Natural killer cell treated with Interleukin-12 subunit alpha and Interleukin-12 subunit beta and Interleukin-15 and Interleukin-18, amount 100 ng/mL, for 72 hours (primary cell): ENCODE measurements around the gene FCGR3A. TPM values are rescaled to one million over a fixed set of nuclear protein-coding genes. Genes with fewer than 3 reads are reported as not detected.

Source experiments
- ATAC-seq, 2 donors: fragments of 150-1000 bp; cut with Tn5 transposase in 1 of 2; sonication (Bioruptor Pico), chemical (Tn5 transposase) in 1 of 2; 2 replicates each; pipeline ENCODE4 v1.10.0; 2021
- DNase-seq: peaks from one replicate; pipeline ENCODE4 v3.0.0; 2022; ENCODE audit warnings: low spot score
- H3K27ac Mint-ChIP-seq, 2 donors: 1 replicate in 1 of 2; 2 replicates in 1 of 2; pipeline ENCODE4 v1.8.0; 2022; ENCODE audit warnings: mixed read lengths in 2 of 2, mild to moderate bottlenecking in 1 of 2, moderate library complexity in 1 of 2
- H3K27me3 Mint-ChIP-seq, 2 donors: 1 replicate in 1 of 2; 2 replicates in 1 of 2; pipeline ENCODE4 v1.8.0; 2022; ENCODE audit warnings: mixed read lengths in 2 of 2
- H3K36me3 Mint-ChIP-seq: one replicate; pipeline ENCODE4 v1.8.0; 2022; ENCODE audit warnings: mixed read lengths
- H3K4me1 Mint-ChIP-seq, 2 donors: 1 replicate in 1 of 2; 2 replicates in 1 of 2; pipeline ENCODE4 v1.8.0; 2022; ENCODE audit warnings: low read depth in 2 of 2, mixed read lengths in 2 of 2, mild to moderate bottlenecking in 1 of 2
- H3K4me3 Mint-ChIP-seq: one replicate; pipeline ENCODE4 v1.8.0; 2022; ENCODE audit warnings: mixed read lengths
- H3K9me3 Mint-ChIP-seq: 2 replicates; pipeline ENCODE4 v1.8.0; 2022; ENCODE audit warnings: mixed read lengths
- total RNA-seq, 2 donors: library from RNA; stranded (reverse); gene quantifications; one replicate each; pipeline ENCODE4 v1.2.3, GENCODE V29; 2022

Gene FCGR3A
- total RNA-seq, 2 donors from 2014 or later, result 34.5 to 150 TPM

DNA sequence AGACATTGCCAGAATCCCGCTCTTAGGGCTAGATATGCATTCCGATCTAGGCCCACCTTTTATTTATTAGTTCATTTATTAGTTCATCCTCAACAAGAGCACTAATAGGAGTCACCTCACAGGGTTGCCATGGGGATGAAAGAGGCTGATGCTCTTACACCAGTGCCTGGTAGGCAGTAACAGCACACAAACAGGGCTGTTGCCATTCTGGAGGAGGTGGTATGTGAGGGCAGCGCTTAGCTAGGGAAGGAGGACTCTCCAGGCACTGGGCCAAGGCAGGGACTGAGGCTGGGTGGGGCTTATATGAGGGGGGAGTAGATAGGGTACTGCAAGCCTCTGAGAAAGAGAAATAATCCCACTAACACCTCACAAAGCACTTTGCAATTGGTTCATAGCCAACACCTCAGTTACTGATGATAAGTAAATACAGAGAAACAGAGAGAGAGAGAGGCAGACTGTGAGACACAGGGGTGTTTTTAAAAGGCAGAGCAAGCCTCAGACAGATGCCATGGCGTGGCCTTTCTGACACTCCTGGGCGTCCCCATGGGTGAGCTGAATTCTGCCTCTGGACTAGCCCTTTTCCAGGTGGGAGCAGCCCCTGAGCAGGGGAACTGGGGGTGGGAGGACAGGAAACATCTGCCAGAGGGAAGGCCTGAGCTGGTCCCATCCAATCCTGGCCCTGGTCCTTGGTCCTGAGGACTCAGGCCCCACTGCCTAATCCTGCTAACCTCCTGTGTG lies 38.4 kb downstream of the FCGR3A start:
- H3K27ac Mint-ChIP-seq, result peak overlapping the region in 1 of 2 donors; percentile 57

GRCh38 chr1:161510477-161510876 lies 39.1 kb downstream of the FCGR3A start:
- no peak for DNase-seq
- Mint-ChIP-seq H3K36me3 (no peaks in the 10 kb centered on the region), H3K4me3 (no peak overlapping the region), H3K27ac (peak overlapping the region in 1 of 2 donors; percentile 57), H3K27me3 (no peaks in the 10 kb centered on the region), H3K4me1 (peaks cover 11 to 31% of the 10 kb centered on the region in 2 donors), H3K9me3 (no peaks in the 10 kb centered on the region)
- ATAC-seq, result peak in 1 of 2 donors; percentile 34

More for the DNA sequence above, 38.4 kb downstream of the FCGR3A start:
- H3K36me3 Mint-ChIP-seq, result no peaks in the 10 kb centered on the region
- no peak for DNase-seq
- no peak for ATAC-seq
- no peak overlapping the region for H3K4me3 Mint-ChIP-seq
- H3K9me3 Mint-ChIP-seq, result no peaks in the 10 kb centered on the region
- H3K27me3 Mint-ChIP-seq, result no peaks in the 10 kb centered on the region
- peaks cover 7 to 27% of the 10 kb centered on the region in 2 donors for H3K4me1 Mint-ChIP-seq

DNA sequence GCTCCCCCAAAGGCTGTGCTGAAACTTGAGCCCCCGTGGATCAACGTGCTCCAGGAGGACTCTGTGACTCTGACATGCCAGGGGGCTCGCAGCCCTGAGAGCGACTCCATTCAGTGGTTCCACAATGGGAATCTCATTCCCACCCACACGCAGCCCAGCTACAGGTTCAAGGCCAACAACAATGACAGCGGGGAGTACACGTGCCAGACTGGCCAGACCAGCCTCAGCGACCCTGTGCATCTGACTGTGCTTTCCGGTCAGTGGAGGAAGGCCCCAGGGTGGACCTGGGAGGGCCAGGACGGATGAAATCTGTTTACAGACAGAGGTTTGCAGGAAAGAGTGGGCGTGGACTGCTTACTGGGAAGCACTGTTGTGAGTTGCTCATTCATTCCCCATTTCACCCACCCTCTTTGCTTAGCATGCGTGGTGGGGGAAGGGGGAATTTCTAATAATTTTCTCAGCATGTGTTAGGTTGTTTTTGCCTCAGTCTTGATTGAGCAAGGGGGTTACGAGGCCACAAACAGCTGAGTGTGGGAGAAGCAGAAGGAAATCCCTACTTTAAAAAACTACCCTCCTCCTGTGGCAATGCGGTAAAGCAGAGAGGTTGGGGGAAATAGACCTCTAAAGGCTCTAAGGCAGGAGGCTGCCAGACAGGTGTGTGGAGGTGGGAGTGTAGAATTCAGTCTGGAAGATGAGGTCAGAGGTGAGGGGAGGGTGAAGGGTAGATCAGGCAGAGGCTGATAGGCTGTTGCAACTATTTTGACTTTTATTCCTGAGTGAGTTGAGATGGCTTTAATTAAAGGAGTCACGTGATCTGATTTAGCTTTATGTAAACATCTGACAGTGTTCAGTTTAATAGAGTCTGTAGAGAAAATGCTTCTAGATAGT lies 43.0 kb downstream of the FCGR3A start:
- H3K36me3 Mint-ChIP-seq, result no peaks in the 10 kb centered on the region
- H3K27me3 Mint-ChIP-seq, result no peaks in the 10 kb centered on the region
- ATAC-seq (peak; percentile 59 to 89), DNase-seq (peak; percentile 81)
- H3K4me3 Mint-ChIP-seq, result peak overlapping the region; percentile 27
- H3K4me1 Mint-ChIP-seq, result peaks cover 13 to 36% of the 10 kb centered on the region in 2 donors
- peak overlapping the region in 1 of 2 donors; percentile 88 for H3K27ac Mint-ChIP-seq
- H3K9me3 Mint-ChIP-seq, result no peaks in the 10 kb centered on the region

DNA sequence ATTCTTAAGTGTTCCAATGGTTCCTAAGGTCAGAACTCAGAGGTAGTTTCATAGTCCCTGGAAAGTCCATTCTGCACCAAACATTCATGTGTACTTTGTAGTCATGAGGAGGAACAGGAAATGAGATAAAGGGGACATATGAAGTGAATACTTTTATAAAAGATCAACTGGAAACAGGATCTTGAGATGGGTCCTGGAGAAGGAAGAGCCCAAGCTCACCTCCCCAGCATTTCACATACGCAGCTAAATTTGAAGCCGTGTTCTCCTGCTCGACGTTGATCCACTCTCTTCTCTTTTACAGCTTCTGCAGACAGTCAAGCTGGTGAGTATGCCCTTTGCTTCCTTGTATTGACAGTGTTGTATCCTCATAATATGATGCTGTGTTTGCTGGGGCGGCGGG lies 43.9 kb downstream of the FCGR3A start:
- no peaks in the 10 kb centered on the region for H3K27me3 Mint-ChIP-seq

GRCh38 chr1:161503394-161503748 lies 46.2 kb downstream of the FCGR3A start:
- Mint-ChIP-seq H3K9me3 (no peaks in the 10 kb centered on the region), H3K27ac (peak overlapping the region in 1 of 2 donors; percentile 9), H3K4me1 (peaks cover 38 to 49% of the 10 kb centered on the region in 2 donors), H3K4me3 (no peak overlapping the region), H3K27me3 (no peaks in the 10 kb centered on the region), H3K36me3 (no peaks in the 10 kb centered on the region)
- DNase-seq, result no peak
- ATAC-seq, result no peak

More for the DNA sequence above, 43.9 kb downstream of the FCGR3A start:
- DNase-seq (no peak), ATAC-seq (no peak)
- Mint-ChIP-seq H3K4me3 (no peak overlapping the region), H3K4me1 (peaks cover 17 to 39% of the 10 kb centered on the region in 2 donors), H3K27ac (peak overlapping the region in 1 of 2 donors; percentile 88), H3K36me3 (no peaks in the 10 kb centered on the region), H3K9me3 (no peaks in the 10 kb centered on the region)

- Mint-ChIP-seq H3K4me1 (peaks cover 38 to 50% of the 10 kb centered on the region in 2 donors), H3K4me3 (no peak overlapping the region), H3K36me3 (no peaks in the 10 kb centered on the region), H3K9me3 (no peaks in the 10 kb centered on the region), H3K27me3 (no peaks in the 10 kb centered on the region), H3K27ac (peak overlapping the region in 1 of 2 donors; percentile 89)
- ATAC-seq (no peak), DNase-seq (no peak)
Observed at GRCh38 chr1:161502641-161503393, 46.8 kb downstream of the FCGR3A start.

DNA sequence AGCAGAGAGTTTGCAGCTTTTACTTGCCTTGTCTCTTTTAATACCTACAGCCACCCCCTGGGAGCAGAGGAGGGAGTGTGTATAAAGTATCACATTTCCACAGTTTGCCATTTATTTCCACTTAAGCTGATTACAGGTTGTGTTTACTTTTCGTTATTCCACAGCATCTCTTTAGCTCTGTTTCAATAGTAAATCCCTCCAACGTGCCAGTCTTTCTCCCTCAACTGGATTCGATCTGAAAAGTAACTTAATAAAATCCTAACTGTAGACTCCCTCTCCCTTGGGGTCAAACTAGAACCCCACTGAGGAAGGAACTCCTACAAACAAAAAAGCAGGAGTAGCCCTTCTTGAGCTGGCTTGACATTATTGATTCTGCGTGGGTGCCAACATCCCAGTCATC lies 47.4 kb downstream of the FCGR3A start:
- Mint-ChIP-seq H3K27ac (peak overlapping the region in 1 of 2 donors; percentile 89), H3K4me3 (no peak overlapping the region), H3K36me3 (no peaks in the 10 kb centered on the region), H3K27me3 (no peaks in the 10 kb centered on the region), H3K9me3 (no peaks in the 10 kb centered on the region), H3K4me1 (peaks cover 38 to 47% of the 10 kb centered on the region in 2 donors)
- no peak for ATAC-seq
- DNase-seq, result no peak

DNA sequence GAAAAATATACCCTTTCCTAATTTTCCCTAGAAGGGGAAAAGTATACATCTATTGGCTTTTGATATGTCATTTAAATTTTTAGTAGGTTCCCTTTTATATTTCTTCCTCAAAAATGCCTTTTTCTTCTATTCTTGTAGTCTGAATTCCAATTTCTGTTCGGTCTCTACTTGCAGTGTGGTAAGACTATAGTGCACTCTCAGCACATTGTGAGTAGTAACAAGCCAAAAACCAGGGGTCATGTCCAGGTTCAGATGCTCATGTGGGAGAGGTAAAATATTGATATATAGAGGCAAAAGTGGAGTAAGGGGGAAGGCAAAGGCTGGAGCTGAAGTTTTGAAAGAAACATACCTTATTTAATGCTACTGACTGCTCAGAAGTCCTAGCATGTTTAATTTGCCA lies 48.4 kb downstream of the FCGR3A start:
- Mint-ChIP-seq H3K4me3 (no peak overlapping the region), H3K9me3 (no peaks in the 10 kb centered on the region), H3K27me3 (no peaks in the 10 kb centered on the region), H3K36me3 (no peaks in the 10 kb centered on the region), H3K4me1 (peaks cover 31 to 37% of the 10 kb centered on the region in 2 donors), H3K27ac (peak overlapping the region; percentile 5 to 89)
- DNase-seq (no peak), ATAC-seq (no peak)

GRCh38 chr1:161499099-161500039 lies 50.2 kb downstream of the FCGR3A start:
- Mint-ChIP-seq H3K4me3 (peak overlapping the region; percentile 43), H3K27me3 (peaks cover 0 to 5% of the 10 kb centered on the region in 2 donors), H3K36me3 (no peaks in the 10 kb centered on the region), H3K27ac (peak overlapping the region; percentile 34 to 89), H3K4me1 (peaks cover 25 to 30% of the 10 kb centered on the region in 2 donors), H3K9me3 (no peaks in the 10 kb centered on the region)
- no peak for DNase-seq
- ATAC-seq, result peak; percentile 57 to 86

DNA sequence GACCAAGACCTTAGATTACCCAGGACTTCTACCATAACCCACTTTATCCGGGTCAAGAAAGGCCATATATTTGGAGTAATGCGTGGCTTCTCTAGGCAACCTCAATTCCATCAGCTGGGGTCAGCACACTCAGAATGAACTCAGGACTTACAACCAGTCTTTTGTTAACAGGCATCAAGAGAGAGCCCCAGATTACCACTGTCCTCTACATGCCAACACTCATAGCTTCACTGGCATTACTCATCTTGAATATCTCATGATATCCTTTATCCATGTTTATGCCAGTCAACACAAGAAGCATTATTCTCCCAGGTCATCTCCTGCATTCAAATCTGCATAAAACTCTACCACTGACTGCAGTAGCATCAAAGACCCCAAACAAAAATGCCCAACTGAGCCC lies 51.0 kb downstream of the FCGR3A start:
- Mint-ChIP-seq H3K9me3 (no peaks in the 10 kb centered on the region), H3K27ac (peak overlapping the region in 1 of 2 donors; percentile 89), H3K36me3 (no peaks in the 10 kb centered on the region), H3K4me1 (peaks cover 25 to 30% of the 10 kb centered on the region in 2 donors), H3K27me3 (peaks cover 0 to 5% of the 10 kb centered on the region in 2 donors), H3K4me3 (peak overlapping the region; percentile 43)
- ATAC-seq (peak; percentile 38 to 41), DNase-seq (no peak)

DNA sequence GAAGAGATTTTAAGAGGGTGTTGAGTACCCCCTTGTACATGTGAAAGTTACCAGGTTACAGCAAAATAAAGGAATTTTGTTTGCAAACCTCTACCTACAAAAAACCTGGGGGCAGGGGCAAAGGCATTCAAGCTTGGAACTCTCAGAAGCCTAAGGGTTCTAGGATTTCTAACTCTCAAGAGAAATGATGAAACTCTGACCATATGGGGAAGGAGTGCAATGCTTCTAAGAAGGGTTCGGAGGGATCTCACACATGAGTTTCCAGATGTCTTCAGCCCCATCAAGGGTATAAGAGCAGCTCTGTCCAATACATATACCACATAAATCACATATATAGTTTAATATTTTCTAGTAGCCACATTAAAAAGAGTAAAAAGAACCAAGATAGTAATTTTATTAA lies 51.7 kb downstream of the FCGR3A start:
- Mint-ChIP-seq H3K4me3 (no peak overlapping the region), H3K27me3 (peaks cover under 1 to 7% of the 10 kb centered on the region in 2 donors), H3K9me3 (no peaks in the 10 kb centered on the region), H3K36me3 (no peaks in the 10 kb centered on the region), H3K4me1 (peaks cover 25 to 34% of the 10 kb centered on the region in 2 donors), H3K27ac (no peak overlapping the region)
- DNase-seq (no peak), ATAC-seq (no peak)

DNA sequence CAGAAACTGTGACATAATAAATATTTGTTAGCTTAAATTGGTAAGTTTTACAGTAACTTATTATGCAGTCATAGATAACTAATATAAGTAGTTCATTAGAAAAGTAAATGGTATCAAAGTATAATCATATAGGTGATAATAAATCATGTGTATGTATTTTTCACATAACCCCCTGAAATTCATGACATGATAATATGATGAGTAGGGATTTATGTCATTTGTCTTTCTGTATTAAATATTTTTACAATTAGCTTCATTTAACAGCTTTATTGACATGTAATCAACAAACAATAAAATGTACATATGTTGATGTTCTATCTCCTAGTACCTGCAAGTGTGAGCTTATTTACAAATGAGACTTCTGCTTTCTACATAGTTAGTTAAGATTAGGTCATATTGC lies 54.1 kb downstream of the FCGR3A start:
- no peak for ATAC-seq
- peaks cover 42% of the 10 kb centered on the region in 2 donors for H3K4me1 Mint-ChIP-seq
- no peaks in the 10 kb centered on the region for H3K9me3 Mint-ChIP-seq
- peaks cover 8 to 20% of the 10 kb centered on the region in 2 donors for H3K27me3 Mint-ChIP-seq
- H3K4me3 Mint-ChIP-seq, result no peak overlapping the region
- H3K36me3 Mint-ChIP-seq, result no peaks in the 10 kb centered on the region
- no peak for DNase-seq
- H3K27ac Mint-ChIP-seq, result no peak overlapping the region
